Smooth muscle cell (in vitro differentiated cells): ENCODE measurements around the gene TSC1. TPM values are rescaled to one million over a fixed set of nuclear protein-coding genes. Genes with fewer than 3 reads are reported as not detected.

Experiments used
- DNase-seq: peaks from one replicate; lab custom pipeline; 2025; ENCODE audit not compliant: unreplicated experiment; lab: John Stamatoyannopoulos, UW
- H2AFZ ChIP-seq: fragments of 200-600 bp; sonication (generic); 2 replicates; pipeline ENCODE4 v1.6.0; 2016; ENCODE audit warnings: antibody characterized with exemption, low read depth, mild to moderate bottlenecking
- H3F3A ChIP-seq: fragments of 200-600 bp; sonication (generic); 2 replicates; pipeline ENCODE4 v1.6.0; 2017; ENCODE audit warnings: antibody characterized with exemption, low read depth
- H3K27ac ChIP-seq: fragments of 200-600 bp; sonication (generic); 2 replicates; pipeline ENCODE4 v1.5.1; 2016; ENCODE audit warnings: low read depth, mild to moderate bottlenecking
- H3K27me3 ChIP-seq: fragments of 200-600 bp; sonication (generic); 2 replicates; pipeline ENCODE4 v1.6.1; 2016; ENCODE audit warnings: low read depth, mild to moderate bottlenecking
- H3K36me3 ChIP-seq: fragments of 200-600 bp; sonication (generic); 2 replicates; pipeline ENCODE4 v1.5.1; 2016; ENCODE audit warnings: low read depth
- H3K4me1 ChIP-seq: fragments of 200-600 bp; sonication (generic); 2 replicates; pipeline ENCODE4 v1.5.1; 2016; ENCODE audit warnings: low read depth
- H3K4me2 ChIP-seq: fragments of 200-600 bp; sonication (generic); 2 replicates; pipeline ENCODE4 v1.6.0; 2016; ENCODE audit warnings: mild to moderate bottlenecking
- H3K4me3 ChIP-seq: fragments of 200-600 bp; sonication (generic); 2 replicates; pipeline ENCODE4 v1.5.1; 2016; ENCODE audit warnings: mild to moderate bottlenecking
- H3K79me2 ChIP-seq: fragments of 200-600 bp; sonication (generic); 2 replicates; pipeline ENCODE4 v1.6.0; 2016; ENCODE audit warnings: low read depth, mild to moderate bottlenecking
- H3K9ac ChIP-seq: fragments of 200-600 bp; sonication (generic); 2 replicates; pipeline ENCODE4 v1.6.0; 2016; ENCODE audit warnings: low read depth
- H3K9me3 ChIP-seq: fragments of 200-600 bp; sonication (generic); replicated peaks from 2 replicates; pipeline ENCODE4 v1.5.1; 2016; ENCODE audit warnings: low read depth
- H4K20me1 ChIP-seq: fragments of 200-600 bp; sonication (generic); 2 replicates; pipeline ENCODE4 v1.6.0; 2016; ENCODE audit warnings: low read depth
- WGBS: methylation state at CpG from one replicate; pipeline ENCODE4 v1.1.7; 2016; ENCODE audit warnings: low lambda C conversion rate; 5-methylcytosine and 5-hydroxymethylcytosine counted together
- polyA plus RNA-seq: library from polyadenylated mRNA; unstranded; fragments of >200 nt; fragmentation: Nextera tagmentation; extraction: Ambion mirVana; gene quantifications from 2 replicates; pipeline ENCODE4 v1.2.1, GENCODE V29; 2016
- total RNA-seq: library from RNA; depleted of rRNA; stranded (reverse); fragments of >200 nt; gene quantifications from 2 replicates; pipeline ENCODE4 v1.2.3, GENCODE V29; 2014
- TF ChIP-seq, protein P1 (sequence below): fragments of 200-600 bp; sonication (generic); IDR thresholded peaks from 2 replicates; pipeline ENCODE4 v1.5.1; 2017; ENCODE audit warnings: borderline replicate concordance, mild to moderate bottlenecking, antibody characterized with exemption; ENCODE audit not compliant: insufficient read depth, poor library complexity, severe bottlenecking

Gene TSC1
- total and polyA plus RNA-seq, 2 experiments from 2014 or later, result 17.4 to 48.9 TPM

DNA sequence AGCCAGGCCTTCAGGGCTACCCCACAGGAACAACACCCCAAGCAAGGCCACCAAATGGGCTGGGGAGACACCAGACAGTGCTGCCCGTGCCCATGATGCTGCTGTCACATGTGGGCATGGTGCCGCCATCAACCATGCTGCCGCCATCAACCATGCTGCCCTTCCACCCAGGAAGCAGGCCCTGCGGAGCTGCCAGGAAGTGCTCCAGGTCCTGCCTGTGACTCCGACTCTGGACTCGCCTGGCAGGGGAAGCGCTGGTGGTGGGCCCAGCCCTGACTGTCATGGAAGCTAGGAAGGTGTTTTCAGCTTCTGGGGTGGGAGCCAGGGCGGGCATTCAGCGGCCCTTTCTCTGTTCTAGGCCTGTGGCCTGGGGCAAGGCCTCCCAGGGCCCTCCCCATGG lies 75.2 kb downstream of the TSC1 start:
- H3K9me3 ChIP-seq, result no peaks in the 10 kb centered on the region
- DNase-seq, result no peak
- no peaks in the 10 kb centered on the region for H4K20me1 ChIP-seq
- H3K27me3 ChIP-seq, result no peaks in the 10 kb centered on the region
- no peak overlapping the region for H3K4me3 ChIP-seq
- H2AFZ ChIP-seq, result no peak overlapping the region
- no peaks in the 10 kb centered on the region for H3K79me2 ChIP-seq
- no peak overlapping the region for H3K27ac ChIP-seq
- H3K36me3 ChIP-seq, result no peaks in the 10 kb centered on the region
- H3K4me2 ChIP-seq, result no peak overlapping the region
- WGBS, result 94% methylated on average over 9 of the region's 9 CpGs
- no peaks in the 10 kb centered on the region for H3K4me1 ChIP-seq
- H3K9ac ChIP-seq, result no peak overlapping the region
- TF ChIP-seq, protein P1, sequence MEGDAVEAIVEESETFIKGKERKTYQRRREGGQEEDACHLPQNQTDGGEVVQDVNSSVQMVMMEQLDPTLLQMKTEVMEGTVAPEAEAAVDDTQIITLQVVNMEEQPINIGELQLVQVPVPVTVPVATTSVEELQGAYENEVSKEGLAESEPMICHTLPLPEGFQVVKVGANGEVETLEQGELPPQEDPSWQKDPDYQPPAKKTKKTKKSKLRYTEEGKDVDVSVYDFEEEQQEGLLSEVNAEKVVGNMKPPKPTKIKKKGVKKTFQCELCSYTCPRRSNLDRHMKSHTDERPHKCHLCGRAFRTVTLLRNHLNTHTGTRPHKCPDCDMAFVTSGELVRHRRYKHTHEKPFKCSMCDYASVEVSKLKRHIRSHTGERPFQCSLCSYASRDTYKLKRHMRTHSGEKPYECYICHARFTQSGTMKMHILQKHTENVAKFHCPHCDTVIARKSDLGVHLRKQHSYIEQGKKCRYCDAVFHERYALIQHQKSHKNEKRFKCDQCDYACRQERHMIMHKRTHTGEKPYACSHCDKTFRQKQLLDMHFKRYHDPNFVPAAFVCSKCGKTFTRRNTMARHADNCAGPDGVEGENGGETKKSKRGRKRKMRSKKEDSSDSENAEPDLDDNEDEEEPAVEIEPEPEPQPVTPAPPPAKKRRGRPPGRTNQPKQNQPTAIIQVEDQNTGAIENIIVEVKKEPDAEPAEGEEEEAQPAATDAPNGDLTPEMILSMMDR, result no peak
- H3F3A ChIP-seq, result no peaks in the 10 kb centered on the region

DNA sequence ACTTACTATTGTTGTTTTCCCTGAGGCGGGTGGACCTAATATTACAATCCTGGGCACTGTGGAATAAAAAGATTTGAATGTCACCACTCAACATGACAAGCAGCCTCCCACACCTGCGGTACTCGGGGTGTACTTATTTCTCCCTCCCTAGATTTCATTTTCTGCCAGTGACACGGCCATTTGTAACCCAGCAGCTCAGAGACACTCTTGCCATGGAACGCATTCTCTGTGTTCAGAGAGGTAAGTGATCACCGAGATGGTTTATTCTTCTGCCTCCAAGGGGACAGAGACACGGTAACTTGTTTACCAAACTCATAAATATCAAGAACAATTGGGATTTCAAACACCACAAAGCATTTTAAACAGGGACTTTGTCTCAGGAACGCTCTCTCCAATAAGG lies 77.5 kb downstream of the TSC1 start:
- H2AFZ ChIP-seq, result no peak overlapping the region
- no peaks in the 10 kb centered on the region for H4K20me1 ChIP-seq
- TF ChIP-seq, protein P1, result no peak
- H3F3A ChIP-seq, result no peaks in the 10 kb centered on the region
- H3K4me1 ChIP-seq, result no peaks in the 10 kb centered on the region
- H3K4me3 ChIP-seq, result no peak overlapping the region
- H3K27me3 ChIP-seq, result no peaks in the 10 kb centered on the region
- H3K36me3 ChIP-seq, result no peaks in the 10 kb centered on the region
- H3K27ac ChIP-seq, result no peak overlapping the region
- H3K79me2 ChIP-seq, result no peaks in the 10 kb centered on the region
- no peak for DNase-seq
- WGBS, result 88% methylated on average over 8 of the region's 8 CpGs
- H3K9me3 ChIP-seq, result no peaks in the 10 kb centered on the region
- no peak overlapping the region for H3K4me2 ChIP-seq
- H3K9ac ChIP-seq, result no peak overlapping the region

DNA sequence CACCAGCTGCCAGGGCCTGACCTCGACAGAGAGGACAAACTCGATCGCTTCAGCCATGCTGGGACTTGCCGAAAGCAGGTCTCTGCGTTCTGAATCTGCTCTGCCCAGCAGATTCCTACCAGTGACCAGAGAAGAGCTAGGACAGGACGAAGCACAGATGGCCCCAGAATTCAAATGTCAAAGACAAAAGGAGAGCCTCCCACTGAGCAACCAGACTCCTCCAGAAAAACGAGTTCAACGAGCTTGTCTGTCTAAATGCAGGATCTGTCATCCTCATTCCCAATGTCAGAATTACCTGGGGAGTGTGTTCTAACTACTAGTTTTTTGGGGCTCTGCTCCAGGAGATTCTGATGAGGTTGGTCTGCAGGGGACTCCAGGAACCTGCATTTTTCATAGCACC lies 79.7 kb downstream of the TSC1 start:
- Histone ChIP-seq H3K9me3 (no peaks in the 10 kb centered on the region), H3K27ac (no peak overlapping the region), H3K4me3 (no peak overlapping the region), H3F3A (no peaks in the 10 kb centered on the region), H3K36me3 (no peaks in the 10 kb centered on the region), H3K4me1 (no peaks in the 10 kb centered on the region), H2AFZ (no peak overlapping the region), H3K4me2 (no peak overlapping the region), H3K79me2 (no peaks in the 10 kb centered on the region), H3K9ac (no peak overlapping the region), H3K27me3 (no peaks in the 10 kb centered on the region), H4K20me1 (no peaks in the 10 kb centered on the region)
- TF ChIP-seq, protein P1, result no peak
- DNase-seq, result no peak
- WGBS, result 45% methylated on average over 8 of the region's 8 CpGs

DNA sequence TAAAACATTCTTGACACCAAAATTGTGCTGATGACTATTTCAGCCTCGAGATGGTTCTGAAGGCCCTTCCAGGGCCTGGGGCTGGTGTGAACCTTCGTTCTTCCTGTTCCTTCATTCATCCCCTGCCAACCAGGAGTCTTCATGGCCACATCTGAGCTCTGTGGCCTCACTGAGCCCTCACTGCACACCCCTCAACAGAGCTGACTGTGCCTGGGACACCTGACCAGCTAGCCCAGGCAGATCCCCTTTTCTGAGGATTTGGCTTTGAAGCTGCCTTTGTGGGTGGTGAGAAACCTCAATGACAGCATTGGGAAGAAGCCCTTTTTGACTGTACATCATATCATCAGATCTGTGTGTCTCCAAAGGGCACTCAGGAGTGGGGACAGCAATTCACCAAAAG lies 80.1 kb downstream of the TSC1 start:
- H3K4me3 ChIP-seq, result no peak overlapping the region
- H3K36me3 ChIP-seq, result no peaks in the 10 kb centered on the region
- 85% methylated on average over 2 of the region's 2 CpGs for WGBS
- no peak overlapping the region for H3K9ac ChIP-seq
- H4K20me1 ChIP-seq, result no peaks in the 10 kb centered on the region
- no peaks in the 10 kb centered on the region for H3K9me3 ChIP-seq
- DNase-seq, result no peak
- H2AFZ ChIP-seq, result no peak overlapping the region
- H3K4me1 ChIP-seq, result no peaks in the 10 kb centered on the region
- H3K27ac ChIP-seq, result no peak overlapping the region
- no peak overlapping the region for H3K4me2 ChIP-seq
- no peaks in the 10 kb centered on the region for H3K79me2 ChIP-seq
- no peaks in the 10 kb centered on the region for H3K27me3 ChIP-seq
- H3F3A ChIP-seq, result no peaks in the 10 kb centered on the region
- TF ChIP-seq, protein P1, result no peak
